Pancreas (tissue), 10 donors: Measurements from ENCODE around the gene BNC1. TPM values are rescaled to one million over a fixed set of nuclear protein-coding genes. Genes with fewer than 3 reads are reported as not detected.

ENCODE experiments used
- ATAC-seq, 4 donors: fragments of 200-7000 bp; cut with Tn5 transposase; one replicate each; pipeline versions ENCODE4 v1.8.0 to v1.9.1; 2020; ENCODE audit warnings: mild to moderate bottlenecking in 4 of 4, moderate library complexity in 4 of 4
- DNase-seq, 6 donors: peaks; one replicate each; pipeline ENCODE4 v3.0.0-alpha.2; 2020
- FAIRE-seq: peaks from 2 replicates; lab custom pipeline; 2012; peaks lifted over from hg19 to GRCh38; lab: Jason Lieb, UNC
- H3K27ac ChIP-seq, 4 donors: fragments of 200-600 bp; sonication (generic); 1 replicate in 3 of 4; 2 replicates in 1 of 4; pipeline versions ENCODE4 v1.5.0 to v1.8.0; 2020
- H3K27me3 ChIP-seq, 4 donors: fragments of 200-600 bp; one replicate each; pipeline ENCODE4 v1.8.0; 2021
- H3K36me3 ChIP-seq, 3 donors: fragments of 200-600 bp; sonication (generic) in 1 of 3; one replicate each; pipeline versions ENCODE4 v1.5.0 to v1.8.0; 2020 to 2021
- H3K4me1 ChIP-seq, 3 donors: fragments of 200-600 bp; one replicate each; pipeline ENCODE4 v1.8.0; 2021
- H3K4me3 ChIP-seq, 4 donors: fragments of 200-600 bp; sonication (generic) in 2 of 4; one replicate each; pipeline versions ENCODE4 v1.5.0 to v1.8.0; 2020 to 2021
- H3K9me3 ChIP-seq, 4 donors: fragments of 200-600 bp; one replicate each; pipeline ENCODE4 v1.8.0; 2021
- WGBS, 2 donors: extraction: QIAGEN DNeasy Blood & Tissue Kit; methylation state at CpG; one replicate each; pipeline ENCODE4 v1.1.7; 2013; 5-methylcytosine and 5-hydroxymethylcytosine counted together
- intact Hi-C, 3 donors: fragments of 100-400 bp; cut with DNase I; formaldehyde crosslinking; loops; one replicate each; pipeline versions ENCODE4 v1.11.1 to v1.14.2; 2022
- polyA plus RNA-seq, 2 donors: library from polyadenylated mRNA; stranded (reverse); fragments of 200-250 nt; gene quantifications; one replicate each; pipeline ENCODE4 v1.2.3, GENCODE V29; 2013
- total RNA-seq, 6 donors: library from RNA; stranded (reverse); fragmentation: NEBNext Ultra II Directional in 4 of 6; extraction: Animal tissue kit (Norgen Biotek cat#: 25700) in 4 of 6; gene quantifications; one replicate each; pipeline versions ENCODE4 v1.2.1 to v1.2.4, GENCODE V29; 2021 to 2023
- TF ChIP-seq, protein P1 (sequence below), 4 donors: fragments of 200-600 bp; sonication (generic) in 3 of 4; IDR thresholded peaks; one replicate each; pipeline versions ENCODE4 v1.5.0 to v1.8.0; 2021; ENCODE audit warnings: antibody characterized with exemption in 4 of 4
- donor health status: healthy with polysubstance abuse.
- donor health status: DM: no; HTN: no; CAD: no; lungs with moderate emphysema.
- donor health status: DM: no; HTN: no; CAD: no.
- donor health status: control.
- donor health status: control.
- donor health status: Bipolar disorder and iron deficiency.
- donor health status: DM: yes; HTN: yes; CAD: no.
- donor health status: DM: no; HTN: no; CAD: no.
- donor health status: DM: no; HTN: no; CAD: no.
- donor health status: DM: yes; HTN: yes; CAD: no.

The BNC1 gene
- total and polyA plus RNA-seq, 8 donors: 0.02 to 0.42 (median 0.06) TPM; not detected in 5

- intact Hi-C loops: no loop called here
- ATAC-seq (peak; percentile 40 to 53 (median 49)), DNase-seq (peak; percentile 18 to 75 (median 42)), FAIRE-seq (no peak)
- H3K4me3 ChIP-seq: peak overlapping the region; percentile 59 to 85 (median 69)
- H3K27me3 ChIP-seq: no peaks in the 10 kb centered on the region
- H3K9me3 ChIP-seq: no peaks in the 10 kb centered on the region
- peak overlapping the region; percentile 48 to 87 (median 72) for H3K27ac ChIP-seq
- H3K36me3 ChIP-seq: no peaks in the 10 kb centered on the region
- 1 to 2% methylated on average over 30 to 93 of the region's 93 CpGs for WGBS, 2 donors
- TF ChIP-seq, protein P1, sequence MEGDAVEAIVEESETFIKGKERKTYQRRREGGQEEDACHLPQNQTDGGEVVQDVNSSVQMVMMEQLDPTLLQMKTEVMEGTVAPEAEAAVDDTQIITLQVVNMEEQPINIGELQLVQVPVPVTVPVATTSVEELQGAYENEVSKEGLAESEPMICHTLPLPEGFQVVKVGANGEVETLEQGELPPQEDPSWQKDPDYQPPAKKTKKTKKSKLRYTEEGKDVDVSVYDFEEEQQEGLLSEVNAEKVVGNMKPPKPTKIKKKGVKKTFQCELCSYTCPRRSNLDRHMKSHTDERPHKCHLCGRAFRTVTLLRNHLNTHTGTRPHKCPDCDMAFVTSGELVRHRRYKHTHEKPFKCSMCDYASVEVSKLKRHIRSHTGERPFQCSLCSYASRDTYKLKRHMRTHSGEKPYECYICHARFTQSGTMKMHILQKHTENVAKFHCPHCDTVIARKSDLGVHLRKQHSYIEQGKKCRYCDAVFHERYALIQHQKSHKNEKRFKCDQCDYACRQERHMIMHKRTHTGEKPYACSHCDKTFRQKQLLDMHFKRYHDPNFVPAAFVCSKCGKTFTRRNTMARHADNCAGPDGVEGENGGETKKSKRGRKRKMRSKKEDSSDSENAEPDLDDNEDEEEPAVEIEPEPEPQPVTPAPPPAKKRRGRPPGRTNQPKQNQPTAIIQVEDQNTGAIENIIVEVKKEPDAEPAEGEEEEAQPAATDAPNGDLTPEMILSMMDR (IDR thresholded peaks at IDR 0.05): no peak
- H3K4me1 ChIP-seq: peaks cover 0 to 13% (median 7%) of the 10 kb centered on the region in 3 donors
Measured at GRCh38 chr15:83207009-83207659, 77.3 kb downstream of the BNC1 start.

- intact Hi-C loops: no loop called here
- H3K9me3 ChIP-seq: no peaks in the 10 kb centered on the region
- ATAC-seq: peak in 1 of 4 donors; percentile 4
- TF ChIP-seq, protein P1 (IDR thresholded peaks at IDR 0.05): no peak
- H3K27me3 ChIP-seq: no peaks in the 10 kb centered on the region
- H3K36me3 ChIP-seq: no peaks in the 10 kb centered on the region
- H3K4me3 ChIP-seq: peak overlapping the region; percentile 59 to 85 (median 69)
- H3K4me1 ChIP-seq: peaks cover 0 to 13% (median 7%) of the 10 kb centered on the region in 3 donors
- peak overlapping the region; percentile 48 to 87 (median 72) for H3K27ac ChIP-seq
- 17 to 20% methylated on average over 23 to 25 of the region's 25 CpGs for WGBS, 2 donors
- FAIRE-seq: no peak
- peak in 3 of 6 donors; percentile 4 to 63 (median 17) for DNase-seq
Measured at GRCh38 chr15:83206526-83207008, 77.9 kb downstream of the BNC1 start.

Other genes with a start within 250 kb of the BNC1 start
- gene BTBD1, start 217.4 kb downstream of the BNC1 start, total RNA-seq: 10 to 100 TPM; 11.4 to 24.4 (median 15.6) TPM
- gene BTBD1, start 217.4 kb downstream of the BNC1 start, polyA plus RNA-seq: 10 to 100 TPM in 1 of 2 donors, 1 to 10 TPM in 1; 5.1 to 16.1 TPM
- 1 to 10 TPM in 3 of 6 donors, under 1 TPM in 3; 0.19 to 6.0 (median 0.99) TPM for gene TM6SF1, start 177.0 kb downstream of the BNC1 start, total RNA-seq
- 1 to 10 TPM in 1 of 2 donors, under 1 TPM in 1; 0.87 to 2.2 TPM for gene TM6SF1, start 177.0 kb downstream of the BNC1 start, polyA plus RNA-seq
- gene HDGFL3, start 76.8 kb downstream of the BNC1 start, total RNA-seq: 10 to 100 TPM in 2 of 6 donors, 1 to 10 TPM in 4; 5.8 to 17.2 (median 7.9) TPM
- gene HDGFL3, start 76.8 kb downstream of the BNC1 start, polyA plus RNA-seq: 10 to 100 TPM in 1 of 2 donors, 1 to 10 TPM in 1; 3.0 to 10.5 TPM
- under 1 TPM in 2 of 6 donors, not detected in 4; 0.73 to 0.87 TPM for gene SH3GL3, start 162.7 kb upstream of the BNC1 start, total RNA-seq
- gene SH3GL3, start 162.7 kb upstream of the BNC1 start, polyA plus RNA-seq: under 1 TPM; 0.23 to 0.34 TPM